ENCODE measurements around the gene SYT6.

SYT6 gene

GRCh38 chr1:114117654-114118053 is 36.0 kb downstream of the SYT6 start:
- DNase-seq = no peak

DNA sequence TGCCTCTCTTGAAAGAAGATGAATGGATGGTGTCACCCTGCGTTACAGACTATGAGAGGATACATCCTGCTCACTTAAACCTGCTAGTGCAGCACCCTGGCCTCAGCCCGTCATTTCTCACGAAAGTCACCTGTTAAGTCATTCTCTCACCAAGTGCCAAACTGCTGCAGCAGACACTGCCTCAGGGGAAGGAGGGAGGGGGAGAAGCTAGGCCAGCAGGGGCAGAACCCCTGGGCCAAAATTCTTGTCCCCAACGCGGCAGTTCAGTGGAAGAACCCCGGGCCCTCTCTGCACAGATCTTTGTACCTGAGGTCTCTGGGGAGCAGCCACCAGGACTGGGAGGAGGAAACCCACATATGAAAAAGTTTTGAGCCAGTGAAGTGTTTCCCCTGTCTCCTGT is 37.6 kb downstream of the SYT6 start:
- DNase-seq = no peak

DNA sequence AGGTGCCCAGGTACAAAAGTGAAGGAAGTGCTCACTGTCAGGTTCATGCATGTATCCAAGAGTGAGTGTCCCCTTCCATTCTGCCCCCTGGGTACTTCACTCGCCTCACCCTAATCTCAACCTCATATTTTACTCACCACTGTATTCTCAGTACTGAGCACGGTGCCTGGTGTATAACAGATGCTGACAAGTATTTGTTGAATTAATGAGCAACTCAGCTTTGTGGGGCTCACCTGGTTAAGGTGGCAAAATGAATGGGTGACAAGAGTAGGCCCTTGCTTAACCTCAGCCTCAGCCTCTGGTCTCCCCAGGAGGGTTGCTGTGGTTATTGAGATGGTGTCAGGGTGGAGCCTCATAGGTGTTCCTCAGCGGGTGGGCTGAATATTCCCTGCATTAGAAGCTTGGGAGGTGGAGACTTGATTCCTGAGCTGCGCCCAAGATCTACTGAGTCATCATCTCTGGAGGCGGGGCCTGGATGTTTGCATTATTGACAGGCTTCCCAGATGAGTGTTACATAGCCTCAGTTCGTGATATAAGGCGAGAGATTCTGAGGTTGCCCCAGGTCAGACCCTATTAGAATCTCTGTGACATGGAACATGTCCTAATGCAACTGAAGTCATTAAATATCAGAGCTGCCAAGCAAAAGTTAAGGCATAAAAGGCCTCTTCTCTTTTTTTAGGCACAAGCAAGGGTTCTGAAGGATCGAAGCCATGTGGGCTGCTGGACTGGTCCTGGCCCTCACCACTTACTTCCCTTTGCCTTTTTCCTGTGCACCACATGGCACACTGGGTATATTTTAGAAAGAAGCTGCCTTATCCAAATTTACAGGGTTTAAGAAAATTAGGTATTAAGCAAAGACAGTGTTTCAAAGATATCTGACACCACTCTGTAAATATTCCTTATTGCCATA is 39.2 kb downstream of the SYT6 start:
- DNase-seq = peak in 1 of 2 donors; percentile 15

GRCh38 chr1:114113411-114114184 is 40.1 kb downstream of the SYT6 start:
- peak; percentile 32 to 96 for DNase-seq

DNA sequence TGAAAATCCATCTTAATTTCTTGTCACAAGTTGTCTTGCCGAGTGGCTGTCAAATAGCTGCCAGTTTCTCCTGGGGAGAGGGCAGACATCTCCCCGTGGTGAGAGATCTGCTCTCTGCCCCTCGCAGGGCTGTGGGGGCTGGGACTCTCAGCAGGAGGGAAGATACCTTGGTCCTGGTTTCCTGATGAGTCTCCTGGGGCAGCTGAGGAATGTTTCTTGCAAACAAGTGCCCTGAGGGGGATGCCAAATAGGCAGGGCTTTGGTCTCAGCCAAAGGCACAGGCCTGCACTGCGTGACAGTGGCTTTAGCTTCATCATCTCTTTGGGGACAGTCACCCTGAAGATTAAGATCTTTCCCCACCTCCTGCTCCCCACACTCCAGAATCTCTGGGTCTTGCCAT is 40.9 kb downstream of the SYT6 start:
- DNase-seq = no peak

GRCh38 chr1:114111731-114112641 is 41.7 kb downstream of the SYT6 start:
- no peak for DNase-seq

- no peak for DNase-seq
Measured at GRCh38 chr1:114109981-114110380, 43.7 kb downstream of the SYT6 start.

GRCh38 chr1:114108751-114109255 is 44.9 kb downstream of the SYT6 start:
- DNase-seq = peak; percentile 35 to 99

- no peak for DNase-seq
Measured at GRCh38 chr1:114107474-114108435, 45.9 kb downstream of the SYT6 start.

DNA sequence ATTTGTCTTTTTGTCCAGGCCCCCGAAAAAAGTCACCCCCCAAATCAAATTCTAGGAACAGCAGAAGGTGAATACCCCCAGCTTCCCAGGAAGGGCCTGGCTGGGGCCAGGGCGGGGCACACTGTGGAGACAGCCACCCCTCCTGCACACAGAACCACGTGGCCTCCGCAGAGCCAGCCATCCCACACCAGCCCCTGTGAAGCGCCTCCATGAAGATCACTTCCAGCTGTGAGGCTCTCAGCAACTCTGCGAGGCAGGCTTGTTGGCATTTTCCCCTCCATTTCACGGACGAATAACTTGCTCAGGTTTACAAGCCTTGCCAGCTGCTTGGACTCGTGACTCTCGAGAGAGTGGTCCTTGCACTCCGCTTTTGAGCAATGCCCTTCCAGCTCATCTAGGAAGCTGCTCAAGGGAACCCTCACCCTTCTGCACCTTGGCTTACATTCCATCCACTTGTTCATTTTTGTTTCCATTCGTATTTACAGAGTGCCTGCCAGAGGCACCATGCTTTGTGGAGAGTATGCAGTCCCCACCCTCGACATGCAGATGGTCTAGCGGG is 48.2 kb downstream of the SYT6 start:
- DNase-seq = no peak

DNA sequence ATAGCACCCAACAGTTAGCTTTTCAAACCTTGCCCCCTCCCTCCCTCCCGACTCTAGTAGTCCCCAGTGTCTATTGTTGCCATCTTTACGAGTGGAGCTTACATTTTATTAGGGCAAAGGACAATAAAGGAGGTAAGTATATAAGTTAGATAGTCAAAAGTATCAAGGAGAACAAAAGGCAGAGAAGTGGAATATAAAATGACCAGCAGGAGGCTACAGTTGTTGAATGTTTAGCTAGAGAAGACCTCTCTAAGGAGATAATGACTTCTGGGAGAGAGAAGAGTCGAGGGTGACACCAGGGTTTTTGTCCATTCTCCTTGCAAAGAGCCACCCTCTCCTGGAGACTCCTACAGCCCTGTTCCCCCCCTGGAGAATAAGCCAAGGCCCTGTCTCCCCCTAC is 48.7 kb downstream of the SYT6 start:
- no peak for DNase-seq

DNA sequence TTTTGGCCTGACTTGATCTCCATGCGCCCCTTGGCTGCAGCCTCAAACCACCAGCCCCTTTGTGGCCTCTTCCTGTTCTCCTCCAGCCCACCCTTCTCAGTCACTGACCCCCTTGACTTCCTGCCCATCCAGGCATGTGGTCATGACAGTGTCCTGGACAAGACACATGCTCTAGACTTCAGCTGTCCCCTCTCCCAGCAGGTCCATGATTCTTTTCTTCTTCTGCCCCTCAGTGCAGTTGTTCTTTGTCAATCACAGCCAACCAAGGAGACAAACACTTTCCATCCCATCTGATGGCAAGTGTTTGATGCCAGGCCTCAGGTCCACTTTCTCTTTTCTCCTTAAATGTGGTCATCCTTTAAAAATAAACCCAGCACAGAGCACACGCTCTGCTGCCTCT is 49.7 kb downstream of the SYT6 start:
- no peak for DNase-seq

DNA sequence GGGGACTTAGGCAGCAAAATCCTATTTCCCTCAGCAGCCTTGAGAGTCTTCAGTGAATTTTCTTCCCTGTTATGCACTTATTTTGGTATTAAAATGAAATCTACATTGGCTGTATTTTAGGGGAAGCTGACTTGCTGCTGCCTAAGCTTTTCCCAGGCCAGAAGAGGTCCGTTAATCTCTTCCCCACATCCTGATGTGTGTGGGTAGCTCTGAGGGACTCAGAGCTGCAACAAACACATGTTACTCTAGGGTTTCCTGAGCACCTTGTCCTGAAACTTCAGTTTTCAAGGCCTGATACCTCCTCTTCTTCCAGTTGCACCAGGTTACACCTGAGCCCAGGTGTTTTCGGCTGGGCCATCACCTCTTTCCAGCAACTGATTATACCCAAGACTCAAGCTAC is 51.5 kb downstream of the SYT6 start:
- no peak for DNase-seq

GRCh38 chr1:114100148-114100547 is 53.5 kb downstream of the SYT6 start:
- no peak for DNase-seq

- DNase-seq = no peak
Measured at GRCh38 chr1:114099268-114099667, 54.4 kb downstream of the SYT6 start.

GRCh38 chr1:114097109-114097508 is 56.6 kb downstream of the SYT6 start:
- no peak for DNase-seq

GRCh38 chr1:114094675-114095074 is 59.0 kb downstream of the SYT6 start:
- no peak for DNase-seq

GRCh38 chr1:114094363-114094634 is 59.4 kb downstream of the SYT6 start:
- DNase-seq = no peak

- DNase-seq = no peak
Measured at GRCh38 chr1:114093624-114094362, 59.9 kb downstream of the SYT6 start.

DNA sequence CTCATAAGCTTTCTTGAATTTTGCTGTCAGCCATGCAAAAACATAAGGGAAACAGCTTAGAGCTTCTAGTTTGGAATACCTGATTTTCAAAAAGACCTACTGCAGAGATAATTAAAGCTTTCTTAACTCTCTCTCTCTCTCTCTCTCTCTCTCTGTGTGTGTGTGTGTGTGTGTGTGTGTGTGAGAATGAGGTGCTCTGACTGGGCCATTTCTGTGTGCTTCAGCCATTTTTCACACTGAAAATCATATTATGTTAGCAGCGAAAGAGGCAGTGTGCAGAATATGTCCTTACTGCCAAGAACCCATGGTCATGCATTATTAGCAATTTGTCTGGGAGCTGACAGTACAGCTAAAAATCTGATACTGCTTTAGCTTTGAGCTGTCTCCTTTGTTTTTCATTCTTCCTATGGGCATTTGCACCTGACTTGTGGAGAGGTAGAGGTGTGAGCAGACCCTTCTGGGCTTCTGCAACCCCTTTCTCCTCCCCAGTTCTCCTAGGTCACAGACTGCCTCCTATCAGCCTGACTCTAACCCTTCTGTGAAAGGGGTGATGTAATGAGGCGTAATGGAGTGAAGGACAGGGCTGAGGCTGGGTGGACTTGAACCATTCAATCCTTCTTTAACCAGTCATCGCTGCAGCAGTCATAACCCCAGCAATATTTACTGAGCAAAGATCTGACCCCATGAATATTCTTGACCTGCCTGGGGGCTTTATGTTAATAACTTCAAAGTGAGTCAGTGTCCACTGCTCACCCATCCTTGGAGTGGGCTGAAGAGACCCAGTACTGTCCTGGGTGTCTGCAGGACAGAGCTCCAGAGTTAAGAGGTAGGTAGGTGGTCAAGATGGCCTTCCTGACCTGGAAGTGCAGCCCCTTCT is 61.2 kb downstream of the SYT6 start:
- no peak for DNase-seq

Measured in bone marrow (tissue), 2 donors.